Measurements from ENCODE around the gene MAMDC2. TPM values are rescaled to one million over a fixed set of nuclear protein-coding genes. Genes with fewer than 3 reads are reported as not detected.

MAMDC2 gene
- total RNA-seq, 1 donor from 2014 or later = 28.7 TPM

DNA sequence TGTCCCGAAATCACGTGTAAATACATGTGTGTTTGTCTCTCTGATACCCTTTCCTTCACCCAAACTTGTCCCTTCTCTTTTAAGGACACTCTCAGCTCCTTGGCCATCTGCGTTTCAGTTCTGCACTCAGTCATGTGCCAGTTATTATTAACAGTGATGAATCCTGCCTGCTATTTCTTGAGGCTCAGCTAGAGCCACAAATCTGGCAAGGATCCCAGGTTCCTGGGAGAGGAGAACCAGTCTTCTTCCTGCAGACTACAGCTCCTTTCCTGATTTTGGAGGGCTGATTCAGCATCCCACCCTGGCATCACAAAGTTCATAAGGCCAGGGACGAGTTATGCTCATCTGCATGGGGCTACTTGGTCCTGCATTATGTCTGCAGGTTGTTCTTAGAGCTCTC is 5.6 kb downstream of the MAMDC2 start:
- DNase-seq (ENCODE audit: low spot score) = no peak
- no peak overlapping the region for H3K4me3 Mint-ChIP-seq
- H3K4me1 Mint-ChIP-seq = peaks cover 14% of the 10 kb centered on the region
- Histone ChIP-seq H3K4me3 (no peak overlapping the region), H3K36me3 (no peaks in the 10 kb centered on the region), H3K4me1 (peaks cover 19% of the 10 kb centered on the region), H3K9me3 (ENCODE audit: low read depth) (no peaks in the 10 kb centered on the region), H2AFZ (replicated peaks) (no peak overlapping the region), H3K27ac (no peak overlapping the region), H3K4me2 (no peak overlapping the region), H3F3A (ENCODE audit: low read depth) (no peaks in the 10 kb centered on the region), H3K79me2 (ENCODE audit: low read depth) (no peaks in the 10 kb centered on the region), H3K9ac (no peak overlapping the region), H3K27me3 (no peaks in the 10 kb centered on the region), H4K20me1 (ENCODE audit: low read depth) (no peaks in the 10 kb centered on the region)
- TF ChIP-seq EZH2phosphoT487 (IDR thresholded peaks at IDR 0.05) (no peak), EZH2 (IDR thresholded peaks at IDR 0.05) (no peak)
- TF ChIP-seq, protein P1, sequence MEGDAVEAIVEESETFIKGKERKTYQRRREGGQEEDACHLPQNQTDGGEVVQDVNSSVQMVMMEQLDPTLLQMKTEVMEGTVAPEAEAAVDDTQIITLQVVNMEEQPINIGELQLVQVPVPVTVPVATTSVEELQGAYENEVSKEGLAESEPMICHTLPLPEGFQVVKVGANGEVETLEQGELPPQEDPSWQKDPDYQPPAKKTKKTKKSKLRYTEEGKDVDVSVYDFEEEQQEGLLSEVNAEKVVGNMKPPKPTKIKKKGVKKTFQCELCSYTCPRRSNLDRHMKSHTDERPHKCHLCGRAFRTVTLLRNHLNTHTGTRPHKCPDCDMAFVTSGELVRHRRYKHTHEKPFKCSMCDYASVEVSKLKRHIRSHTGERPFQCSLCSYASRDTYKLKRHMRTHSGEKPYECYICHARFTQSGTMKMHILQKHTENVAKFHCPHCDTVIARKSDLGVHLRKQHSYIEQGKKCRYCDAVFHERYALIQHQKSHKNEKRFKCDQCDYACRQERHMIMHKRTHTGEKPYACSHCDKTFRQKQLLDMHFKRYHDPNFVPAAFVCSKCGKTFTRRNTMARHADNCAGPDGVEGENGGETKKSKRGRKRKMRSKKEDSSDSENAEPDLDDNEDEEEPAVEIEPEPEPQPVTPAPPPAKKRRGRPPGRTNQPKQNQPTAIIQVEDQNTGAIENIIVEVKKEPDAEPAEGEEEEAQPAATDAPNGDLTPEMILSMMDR (IDR thresholded peaks at IDR 0.05) = no peak
- peaks cover 3% of the 10 kb centered on the region for H3K27me3 Mint-ChIP-seq (ENCODE audit: insufficient read depth, low read depth)
- no peaks in the 10 kb centered on the region for H3K36me3 Mint-ChIP-seq
- no peaks in the 10 kb centered on the region for H3K9me3 Mint-ChIP-seq
- no peak overlapping the region for H3K27ac Mint-ChIP-seq

DNA sequence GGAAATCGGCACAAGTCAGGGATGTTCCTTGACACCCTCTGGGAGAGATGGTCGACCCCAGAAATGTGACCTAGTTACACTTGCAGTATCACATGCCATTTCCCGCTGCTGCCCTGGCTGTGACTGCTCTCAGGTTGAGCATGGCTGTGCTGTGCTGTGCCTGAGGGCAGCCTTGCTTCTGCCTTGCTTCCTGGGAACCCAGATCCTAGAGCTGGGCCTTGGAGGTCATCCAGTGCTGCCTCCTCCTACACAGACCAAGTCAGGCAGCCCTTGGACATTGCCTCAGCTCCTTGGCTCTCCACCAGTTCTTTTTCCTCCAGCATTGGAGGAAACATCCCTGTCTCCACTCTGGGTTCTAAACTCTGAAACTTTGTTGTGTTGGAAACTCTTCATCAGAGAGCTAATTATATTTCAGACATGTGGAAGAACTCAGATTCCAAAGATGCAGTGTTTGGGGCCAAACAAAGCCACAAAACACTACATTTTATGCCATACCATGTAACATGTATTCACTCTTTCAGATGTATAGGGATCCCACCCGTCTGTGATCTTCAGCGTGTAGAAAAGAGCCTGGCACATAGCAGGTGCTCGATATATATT is 6.1 kb downstream of the MAMDC2 start:
- H3K4me1 ChIP-seq = peaks cover 20% of the 10 kb centered on the region
- H3K9me3 ChIP-seq (ENCODE audit: low read depth) = no peaks in the 10 kb centered on the region
- H2AFZ ChIP-seq (replicated peaks) = no peak overlapping the region
- H3K79me2 ChIP-seq (ENCODE audit: low read depth) = no peaks in the 10 kb centered on the region
- no peak overlapping the region for H3K4me3 ChIP-seq
- Mint-ChIP-seq H3K36me3 (no peaks in the 10 kb centered on the region), H3K4me3 (no peak overlapping the region), H3K4me1 (peaks cover 9% of the 10 kb centered on the region), H3K27me3 (ENCODE audit: insufficient read depth, low read depth) (peaks cover 3% of the 10 kb centered on the region), H3K27ac (no peak overlapping the region), H3K9me3 (no peaks in the 10 kb centered on the region)
- no peaks in the 10 kb centered on the region for H3K36me3 ChIP-seq
- no peak for TF ChIP-seq EZH2 (IDR thresholded peaks at IDR 0.05)
- TF ChIP-seq, protein P1 (IDR thresholded peaks at IDR 0.05) = no peak
- no peak for TF ChIP-seq EZH2phosphoT487 (IDR thresholded peaks at IDR 0.05)
- no peak overlapping the region for H3K4me2 ChIP-seq
- H3F3A ChIP-seq (ENCODE audit: low read depth) = no peaks in the 10 kb centered on the region
- no peaks in the 10 kb centered on the region for H4K20me1 ChIP-seq (ENCODE audit: low read depth)
- no peak overlapping the region for H3K9ac ChIP-seq
- DNase-seq (ENCODE audit: low spot score) = no peak
- no peaks in the 10 kb centered on the region for H3K27me3 ChIP-seq
- no peak overlapping the region for H3K27ac ChIP-seq

DNA sequence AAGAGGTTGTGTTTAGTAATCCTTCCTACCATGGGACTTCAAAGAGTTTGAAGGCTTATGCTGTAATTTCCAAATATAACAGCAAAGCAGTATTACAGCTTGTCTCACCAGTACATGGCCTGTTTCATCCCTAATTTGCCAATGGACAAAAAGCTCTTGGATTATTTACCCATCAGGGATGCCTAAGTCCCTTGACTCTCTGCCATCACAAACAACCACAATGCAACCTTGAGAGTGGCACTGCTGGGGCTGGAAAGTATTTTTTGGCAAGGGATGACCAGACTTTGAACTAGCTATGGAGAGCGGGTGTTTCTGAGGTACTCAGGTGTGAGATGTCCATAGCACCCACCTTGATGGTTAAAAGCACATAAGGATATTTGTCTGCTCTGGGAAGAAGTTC is 9.1 kb downstream of the MAMDC2 start:
- H3K27ac Mint-ChIP-seq = no peak overlapping the region
- Histone ChIP-seq H3K27ac (no peak overlapping the region), H3K4me1 (peaks cover 14% of the 10 kb centered on the region), H4K20me1 (ENCODE audit: low read depth) (no peaks in the 10 kb centered on the region), H2AFZ (replicated peaks) (no peak overlapping the region), H3K27me3 (no peaks in the 10 kb centered on the region), H3K36me3 (no peaks in the 10 kb centered on the region), H3K9me3 (ENCODE audit: low read depth) (no peaks in the 10 kb centered on the region), H3K79me2 (ENCODE audit: low read depth) (no peaks in the 10 kb centered on the region), H3K4me2 (no peak overlapping the region), H3F3A (ENCODE audit: low read depth) (no peaks in the 10 kb centered on the region), H3K4me3 (no peak overlapping the region), H3K9ac (no peak overlapping the region)
- H3K4me3 Mint-ChIP-seq = no peak overlapping the region
- no peaks in the 10 kb centered on the region for H3K27me3 Mint-ChIP-seq (ENCODE audit: insufficient read depth, low read depth)
- H3K4me1 Mint-ChIP-seq = no peaks in the 10 kb centered on the region
- TF ChIP-seq, protein P1 (IDR thresholded peaks at IDR 0.05) = no peak
- TF ChIP-seq EZH2 (IDR thresholded peaks at IDR 0.05) (no peak), EZH2phosphoT487 (IDR thresholded peaks at IDR 0.05) (no peak)
- peaks cover 2% of the 10 kb centered on the region for H3K9me3 Mint-ChIP-seq
- H3K36me3 Mint-ChIP-seq = no peaks in the 10 kb centered on the region
- no peak for DNase-seq (ENCODE audit: low spot score)
